Measurements from ENCODE around the gene CR1L. TPM values are rescaled to one million over a fixed set of nuclear protein-coding genes. Genes with fewer than 3 reads are reported as not detected.

The CR1L gene
- total and polyA plus RNA-seq, 2 experiments from 2014 or later, result 5.8 to 21.4 TPM

DNA sequence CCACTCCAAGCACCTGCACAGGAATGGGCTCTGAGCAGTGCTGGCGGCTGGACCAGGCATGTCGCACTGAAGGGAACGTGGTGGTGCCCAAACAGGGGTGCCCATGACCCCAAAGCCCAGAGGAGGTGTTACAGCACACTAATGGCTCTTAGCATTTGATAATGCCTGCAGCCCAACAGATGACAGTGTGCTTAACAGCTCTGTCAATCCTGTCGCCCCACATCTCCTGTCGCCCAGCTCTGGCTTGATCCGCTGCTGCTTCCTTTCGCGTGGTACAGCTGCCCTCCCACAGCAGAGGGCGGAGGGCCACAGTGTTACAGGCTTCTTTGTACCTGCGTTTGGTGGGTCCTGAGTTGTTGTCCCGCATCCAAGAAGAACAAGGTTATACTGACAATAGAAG is 32.2 kb upstream of the CR1L start (continued):
- TF ChIP-seq EZH2phosphoT487 (IDR thresholded peaks at IDR 0.05; ENCODE audit: unreplicated experiment), result no peak
- TF ChIP-seq, protein P1, sequence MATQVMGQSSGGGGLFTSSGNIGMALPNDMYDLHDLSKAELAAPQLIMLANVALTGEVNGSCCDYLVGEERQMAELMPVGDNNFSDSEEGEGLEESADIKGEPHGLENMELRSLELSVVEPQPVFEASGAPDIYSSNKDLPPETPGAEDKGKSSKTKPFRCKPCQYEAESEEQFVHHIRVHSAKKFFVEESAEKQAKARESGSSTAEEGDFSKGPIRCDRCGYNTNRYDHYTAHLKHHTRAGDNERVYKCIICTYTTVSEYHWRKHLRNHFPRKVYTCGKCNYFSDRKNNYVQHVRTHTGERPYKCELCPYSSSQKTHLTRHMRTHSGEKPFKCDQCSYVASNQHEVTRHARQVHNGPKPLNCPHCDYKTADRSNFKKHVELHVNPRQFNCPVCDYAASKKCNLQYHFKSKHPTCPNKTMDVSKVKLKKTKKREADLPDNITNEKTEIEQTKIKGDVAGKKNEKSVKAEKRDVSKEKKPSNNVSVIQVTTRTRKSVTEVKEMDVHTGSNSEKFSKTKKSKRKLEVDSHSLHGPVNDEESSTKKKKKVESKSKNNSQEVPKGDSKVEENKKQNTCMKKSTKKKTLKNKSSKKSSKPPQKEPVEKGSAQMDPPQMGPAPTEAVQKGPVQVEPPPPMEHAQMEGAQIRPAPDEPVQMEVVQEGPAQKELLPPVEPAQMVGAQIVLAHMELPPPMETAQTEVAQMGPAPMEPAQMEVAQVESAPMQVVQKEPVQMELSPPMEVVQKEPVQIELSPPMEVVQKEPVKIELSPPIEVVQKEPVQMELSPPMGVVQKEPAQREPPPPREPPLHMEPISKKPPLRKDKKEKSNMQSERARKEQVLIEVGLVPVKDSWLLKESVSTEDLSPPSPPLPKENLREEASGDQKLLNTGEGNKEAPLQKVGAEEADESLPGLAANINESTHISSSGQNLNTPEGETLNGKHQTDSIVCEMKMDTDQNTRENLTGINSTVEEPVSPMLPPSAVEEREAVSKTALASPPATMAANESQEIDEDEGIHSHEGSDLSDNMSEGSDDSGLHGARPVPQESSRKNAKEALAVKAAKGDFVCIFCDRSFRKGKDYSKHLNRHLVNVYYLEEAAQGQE (IDR thresholded peaks at IDR 0.05; ENCODE audit: unreplicated experiment), result no peak
- TF ChIP-seq STAT1 (IDR thresholded peaks at IDR 0.05; ENCODE audit: unreplicated experiment), result no peak
- no peak for TF ChIP-seq EZH2 (IDR thresholded peaks at IDR 0.05; ENCODE audit: low read depth, unreplicated experiment)
- TF ChIP-seq, protein P2, sequence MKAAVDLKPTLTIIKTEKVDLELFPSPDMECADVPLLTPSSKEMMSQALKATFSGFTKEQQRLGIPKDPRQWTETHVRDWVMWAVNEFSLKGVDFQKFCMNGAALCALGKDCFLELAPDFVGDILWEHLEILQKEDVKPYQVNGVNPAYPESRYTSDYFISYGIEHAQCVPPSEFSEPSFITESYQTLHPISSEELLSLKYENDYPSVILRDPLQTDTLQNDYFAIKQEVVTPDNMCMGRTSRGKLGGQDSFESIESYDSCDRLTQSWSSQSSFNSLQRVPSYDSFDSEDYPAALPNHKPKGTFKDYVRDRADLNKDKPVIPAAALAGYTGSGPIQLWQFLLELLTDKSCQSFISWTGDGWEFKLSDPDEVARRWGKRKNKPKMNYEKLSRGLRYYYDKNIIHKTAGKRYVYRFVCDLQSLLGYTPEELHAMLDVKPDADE (IDR thresholded peaks at IDR 0.05), result no peak
- no peak for TF ChIP-seq ZNF114 (CRISPR knock-in tag; IDR thresholded peaks at IDR 0.05)
- no peak for TF ChIP-seq POLR2AphosphoS5 (IDR thresholded peaks at IDR 0.05; ENCODE audit: low read depth)

DNA sequence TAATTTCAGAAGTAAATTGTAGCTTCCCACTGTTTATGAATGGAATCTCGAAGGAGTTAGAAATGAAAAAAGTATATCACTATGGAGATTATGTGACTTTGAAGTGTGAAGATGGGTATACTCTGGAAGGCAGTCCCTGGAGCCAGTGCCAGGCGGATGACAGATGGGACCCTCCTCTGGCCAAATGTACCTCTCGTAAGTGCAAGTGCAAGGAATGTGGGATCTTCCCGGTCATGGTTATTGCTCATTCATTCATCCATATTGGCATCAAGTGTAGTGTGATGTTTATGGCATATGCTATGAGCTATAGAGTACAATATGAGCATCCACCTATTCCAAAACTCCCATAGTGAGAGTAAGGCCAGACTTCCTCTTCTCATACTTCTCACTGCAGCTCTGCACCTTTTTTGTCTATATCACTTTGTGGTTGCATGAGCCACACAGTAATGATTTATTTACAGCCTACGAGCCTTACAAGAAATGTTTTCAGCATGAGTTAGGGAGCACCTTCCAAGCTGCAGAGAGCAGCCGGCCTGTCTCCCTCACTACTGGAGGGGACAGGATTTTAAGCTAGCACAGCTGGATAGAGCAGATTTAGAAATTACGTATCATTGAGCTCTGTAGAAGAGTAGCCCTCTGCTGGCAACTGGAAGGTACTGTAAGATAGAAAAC is 24.9 kb upstream of the CR1L start:
- no peak overlapping the region for H3K4me3 Mint-ChIP-seq
- peak; percentile 99 for ATAC-seq

More for the DNA sequence above, 24.9 kb upstream of the CR1L start:
- no peaks in the 10 kb centered on the region for H3K36me3 ChIP-seq (ENCODE audit: insufficient read depth)
- Mint-ChIP-seq H3K36me3 (ENCODE audit: low read depth) (peaks cover 2% of the 10 kb centered on the region; the same call in 1 of the 3 replicates), H3K27me3 (ENCODE audit: insufficient read depth, low read depth, poor library complexity) (no peaks in the 10 kb centered on the region), H3K9me3 (peaks cover 1% of the 10 kb centered on the region; the same call in 2 of the 3 replicates), H3K4me1 (peaks cover 8% of the 10 kb centered on the region), H3K27ac (no peak overlapping the region)
- no peaks in the 10 kb centered on the region for H3K27me3 ChIP-seq (ENCODE audit: insufficient read depth)
- H3K9me2 ChIP-seq (ENCODE audit: insufficient read depth), result no peaks in the 10 kb centered on the region
- H3F3A ChIP-seq (replicated peaks; ENCODE audit: low read depth), result no peaks in the 10 kb centered on the region; the same call in 1 of the 2 replicates
- H2AFZ ChIP-seq, result peak overlapping the region; percentile 45
- no peak overlapping the region for H3K27ac ChIP-seq (ENCODE audit: low read depth)
- no peaks in the 10 kb centered on the region for H4K20me1 ChIP-seq (replicated peaks; ENCODE audit: insufficient read depth)
- TF ChIP-seq, protein P3, sequence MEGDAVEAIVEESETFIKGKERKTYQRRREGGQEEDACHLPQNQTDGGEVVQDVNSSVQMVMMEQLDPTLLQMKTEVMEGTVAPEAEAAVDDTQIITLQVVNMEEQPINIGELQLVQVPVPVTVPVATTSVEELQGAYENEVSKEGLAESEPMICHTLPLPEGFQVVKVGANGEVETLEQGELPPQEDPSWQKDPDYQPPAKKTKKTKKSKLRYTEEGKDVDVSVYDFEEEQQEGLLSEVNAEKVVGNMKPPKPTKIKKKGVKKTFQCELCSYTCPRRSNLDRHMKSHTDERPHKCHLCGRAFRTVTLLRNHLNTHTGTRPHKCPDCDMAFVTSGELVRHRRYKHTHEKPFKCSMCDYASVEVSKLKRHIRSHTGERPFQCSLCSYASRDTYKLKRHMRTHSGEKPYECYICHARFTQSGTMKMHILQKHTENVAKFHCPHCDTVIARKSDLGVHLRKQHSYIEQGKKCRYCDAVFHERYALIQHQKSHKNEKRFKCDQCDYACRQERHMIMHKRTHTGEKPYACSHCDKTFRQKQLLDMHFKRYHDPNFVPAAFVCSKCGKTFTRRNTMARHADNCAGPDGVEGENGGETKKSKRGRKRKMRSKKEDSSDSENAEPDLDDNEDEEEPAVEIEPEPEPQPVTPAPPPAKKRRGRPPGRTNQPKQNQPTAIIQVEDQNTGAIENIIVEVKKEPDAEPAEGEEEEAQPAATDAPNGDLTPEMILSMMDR (conservative IDR thresholded peaks at IDR 0.05; ENCODE audit: low read depth in 2 of 2), result peak; percentile 67 to 71
- no peak for TF ChIP-seq JUNB (IDR thresholded peaks at IDR 0.05; ENCODE audit: unreplicated experiment)
- peak; percentile 88 for DNase-seq (ENCODE audit: low spot score)
- H3K4me1 ChIP-seq (ENCODE audit: insufficient read depth), result no peaks in the 10 kb centered on the region
- H3K4me3 ChIP-seq, result no peak overlapping the region
- H3K4me2 ChIP-seq, result no peak overlapping the region
- no peaks in the 10 kb centered on the region for H3K79me2 ChIP-seq (replicated peaks; ENCODE audit: insufficient read depth)
